Measurements from ENCODE around the gene PPM1E. TPM values are rescaled to one million over a fixed set of nuclear protein-coding genes. Genes with fewer than 3 reads are reported as not detected.

Gene PPM1E
- total RNA-seq, 1 experiment from 2014 or later: 7.1 TPM

GRCh38 chr17:58965221-58965620 lies 209.6 kb downstream of the PPM1E start:
- DNase-seq: no peak
- H2AK5ac ChIP-seq (ENCODE audit: insufficient read length, low read length): no peak overlapping the region
- TF ChIP-seq CTCF (conservative IDR thresholded peaks at IDR 0.05): no peak
- no peak overlapping the region for H3K4ac ChIP-seq (ENCODE audit: low read depth, low read length)
- H3K79me2 ChIP-seq (ENCODE audit: insufficient read depth, low read length): no peaks in the 10 kb centered on the region
- H2BK5ac ChIP-seq (ENCODE audit: insufficient read length, low read length): no peak overlapping the region
- H3K36me3 Mint-ChIP-seq (ENCODE audit: insufficient read depth in 1 of 3, low read depth in 3 of 3): no peaks in the 10 kb centered on the region
- no peaks in the 10 kb centered on the region for H3K23me2 ChIP-seq (ENCODE audit: insufficient read length, low read depth, low read length, poor library complexity, severe bottlenecking)
- H3K79me1 ChIP-seq (ENCODE audit: insufficient read depth, low read depth, low read length, poor library complexity, severe bottlenecking): no peaks in the 10 kb centered on the region
- peaks cover 5% of the 10 kb centered on the region; the same call in 1 of the 2 replicates for H3K4me1 ChIP-seq (ENCODE audit: insufficient read depth, low read length)
- H4K8ac ChIP-seq (replicated peaks; ENCODE audit: insufficient read length, low read depth, low read length): no peak overlapping the region
- H3K9me3 ChIP-seq (ENCODE audit: control insufficient read depth, low read depth, low read length): no peaks in the 10 kb centered on the region
- H3K9me3 Mint-ChIP-seq: no peaks in the 10 kb centered on the region
- no peak overlapping the region for H2BK15ac ChIP-seq (ENCODE audit: low read depth, low read length)
- no CpG with 5 or more reads among the region's 3 CpGs for WGBS (ENCODE audit: extremely low coverage, insufficient read length, low lambda C conversion rate)
- H4K20me1 ChIP-seq (ENCODE audit: control insufficient read depth, insufficient read depth, insufficient read length): no peaks in the 10 kb centered on the region
- 0 out of 2 replicates have a peak, but pooled peaks cover 1% of the 10 kb centered on the region for H3K27me3 Mint-ChIP-seq (ENCODE audit: low read depth)
- no peak overlapping the region for H2AFZ ChIP-seq (ENCODE audit: low read length)
- no peak overlapping the region for H3K4me2 ChIP-seq (ENCODE audit: insufficient read depth, insufficient read length, low read length)
- no peak overlapping the region for H4K91ac ChIP-seq (ENCODE audit: insufficient read length, low read depth, low read length)
- no peak overlapping the region for H3K56ac ChIP-seq (ENCODE audit: insufficient read length, low read depth, low read length)
- H3T11ph ChIP-seq (ENCODE audit: low read length): no peak overlapping the region
- no peak overlapping the region for H3K9ac ChIP-seq (ENCODE audit: extremely low read depth, insufficient read length, low read length)
- H3K27ac Mint-ChIP-seq: peak overlapping the region in 1 of 3 experiments; percentile 95; a peak in 1 of 7 replicates
- H4K5ac ChIP-seq (ENCODE audit: insufficient read length, low read depth, low read length): no peak overlapping the region
- no peak overlapping the region for H2BK12ac ChIP-seq (ENCODE audit: insufficient read length, low read depth, low read length)
- no peak overlapping the region for H3K14ac ChIP-seq (ENCODE audit: insufficient read depth, low read length)
- no peak overlapping the region for H3K18ac ChIP-seq (ENCODE audit: insufficient read length, low read depth, low read length)
- no peak overlapping the region for H2BK120ac ChIP-seq (ENCODE audit: low read depth, low read length, poor library complexity, severe bottlenecking)
- peaks cover 26 to 33% of the 10 kb centered on the region in 2 experiments for H3K4me1 Mint-ChIP-seq
- H3K4me3 Mint-ChIP-seq: no peak overlapping the region
- H3K27ac ChIP-seq (ENCODE audit: insufficient read length, low read depth, low read length): no peak overlapping the region
- H3K23ac ChIP-seq (ENCODE audit: insufficient read length, low read depth, low read length): no peak overlapping the region
- no peaks in the 10 kb centered on the region for H3K27me3 ChIP-seq (ENCODE audit: insufficient read depth, low read length)
- H2BK20ac ChIP-seq (ENCODE audit: low read depth, low read length, poor library complexity, severe bottlenecking): no peak overlapping the region

Data from H9 (cell line).